HepG2 (cell line): ENCODE results near the gene BCAS1. TPM values are rescaled to one million over a fixed set of nuclear protein-coding genes. Genes with fewer than 3 reads are reported as not detected.

Experiments used
- ERF ChIP-seq: IDR thresholded peaks from 2 replicates; pipeline ENCODE4 v1.6.1; 2018; ENCODE audit warnings: missing biosample characterization, missing genetic modification reagents
- GTF2F1 ChIP-seq: fragments of 150-350 bp; IDR thresholded peaks from 2 replicates; pipeline ENCODE4 v1.6.1; 2014; ENCODE audit warnings: low read length
- HES4 ChIP-seq: sonication (generic); formaldehyde crosslinking; IDR thresholded peaks from 2 replicates; pipeline ENCODE4 v1.9.0; 2021; ENCODE audit warnings: mild to moderate bottlenecking, missing genetic modification reagents, borderline replicate concordance
- HNRNPK ChIP-seq: fragments of 200-400 bp; formaldehyde crosslinking; IDR thresholded peaks from 2 replicates; pipeline ENCODE4 v1.6.1; 2018; ENCODE audit warnings: low read length, low read depth, moderate library complexity, mild to moderate bottlenecking; ENCODE audit not compliant: poor library complexity, severe bottlenecking
- KLF11 ChIP-seq: IDR thresholded peaks from 2 replicates; pipeline ENCODE4 v1.6.1; 2016; ENCODE audit warnings: missing compliant biosample characterization
- MAX ChIP-seq: IDR thresholded peaks from 2 replicates; pipeline ENCODE4 v1.6.1; 2012; ENCODE audit warnings: inconsistent platforms
- MNT ChIP-seq: fragments of 450-650 bp; IDR thresholded peaks from 2 replicates; pipeline ENCODE4 v1.6.1; 2016
- POLR2G ChIP-seq: fragments of 200-400 bp; formaldehyde crosslinking; IDR thresholded peaks from 2 replicates; pipeline ENCODE4 v1.6.1; 2018; ENCODE audit warnings: mild to moderate bottlenecking, low read depth, low read length, moderate library complexity
- RCOR2 ChIP-seq: IDR thresholded peaks from 2 replicates; pipeline ENCODE4 v1.6.1; 2016; ENCODE audit warnings: missing biosample characterization, missing genetic modification reagents
- SRF ChIP-seq: IDR thresholded peaks from 2 replicates; pipeline ENCODE4 v1.6.1; 2011; ENCODE audit warnings: mild to moderate bottlenecking, low read depth, low read length, moderate library complexity
- STAT5B ChIP-seq: sonication (generic); formaldehyde crosslinking; IDR thresholded peaks from 2 replicates; pipeline ENCODE4 v1.4.0; 2020; ENCODE audit warnings: missing genetic modification reagents
- ZBTB7A ChIP-seq: sonication (generic); formaldehyde crosslinking; IDR thresholded peaks from 2 replicates; pipeline ENCODE4 v1.8.0; 2022; ENCODE audit warnings: mild to moderate bottlenecking, missing genetic modification reagents
- ZNF30 ChIP-seq: sonication (generic); formaldehyde crosslinking; IDR thresholded peaks from 2 replicates; pipeline ENCODE4 v1.5.0; 2020; ENCODE audit warnings: mild to moderate bottlenecking, missing genetic modification reagents
- ZNF331 ChIP-seq: sonication (generic); formaldehyde crosslinking; IDR thresholded peaks from 2 replicates; pipeline ENCODE4 v1.4.0; 2020; ENCODE audit warnings: missing genetic modification reagents
- ZNF33B ChIP-seq: sonication (generic); formaldehyde crosslinking; IDR thresholded peaks from 2 replicates; pipeline ENCODE4 v1.5.1; 2020; ENCODE audit warnings: mild to moderate bottlenecking, missing genetic modification reagents
- ZNF530 ChIP-seq: sonication (generic); formaldehyde crosslinking; IDR thresholded peaks from 2 replicates; pipeline ENCODE4 v1.5.0; 2020; ENCODE audit warnings: low read depth, mild to moderate bottlenecking, missing genetic modification reagents
- ZNF550 ChIP-seq: sonication (generic); formaldehyde crosslinking; IDR thresholded peaks from 2 replicates; pipeline ENCODE4 v1.4.0; 2020; ENCODE audit warnings: mild to moderate bottlenecking, missing genetic modification reagents, borderline replicate concordance
- ZNF569 ChIP-seq: sonication (generic); formaldehyde crosslinking; IDR thresholded peaks from 2 replicates; pipeline ENCODE4 v1.5.0; 2020; ENCODE audit warnings: mild to moderate bottlenecking, missing genetic modification reagents, moderate library complexity, borderline replicate concordance
- ZNF607 ChIP-seq: sonication (generic); formaldehyde crosslinking; IDR thresholded peaks from 2 replicates; pipeline ENCODE4 v1.5.1; 2020; ENCODE audit warnings: missing genetic modification reagents, mild to moderate bottlenecking, borderline replicate concordance
- ZNF644 ChIP-seq: IDR thresholded peaks from 2 replicates; pipeline ENCODE4 v1.6.1; 2016; ENCODE audit warnings: low read depth
- ZZZ3 ChIP-seq: sonication (generic); formaldehyde crosslinking; IDR thresholded peaks from 2 replicates; pipeline ENCODE4 v1.4.0; 2020; ENCODE audit warnings: missing genetic modification reagents, mild to moderate bottlenecking, borderline replicate concordance
- polyA plus RNA-seq, 8 experiments: library from polyadenylated mRNA; depleted of rRNA in 3 of 8; stranded (reverse) in 7 of 8; unstranded in 1 of 8; fragments of >200 nt; fragmentation: Illumina TruSeq in 4 of 8; extraction: Trizol in 4 of 8; gene quantifications; 2 replicates each; pipeline versions ENCODE4 v1.2.1 to v1.2.3, GENCODE V29; 2011 to 2016; ENCODE audit warnings: low read depth in 4 of 8, missing spikeins in 1 of 8, mixed read lengths in 1 of 8; ENCODE audit not compliant: insufficient read depth in 1 of 8
- total RNA-seq, 5 experiments: library from RNA; depleted of rRNA; stranded (reverse); fragments of >200 nt; fragmentation: Illumina TruSeq; extraction: Trizol; gene quantifications; 2 replicates each; pipeline ENCODE4 v1.2.3, GENCODE V29; 2016; ENCODE audit warnings: low read depth in 1 of 5
- TF ChIP-seq, protein P1 (sequence below): sonication (generic); formaldehyde crosslinking; IDR thresholded peaks from 2 replicates; pipeline ENCODE4 v1.5.0; 2020; ENCODE audit warnings: missing genetic modification reagents
- TF ChIP-seq, protein P2 (sequence below): sonication (generic); formaldehyde crosslinking; IDR thresholded peaks from 2 replicates; pipeline ENCODE4 v1.5.0; 2020; ENCODE audit warnings: mild to moderate bottlenecking, missing genetic modification reagents
- TF ChIP-seq, protein P3 (sequence below): sonication (generic); formaldehyde crosslinking; IDR thresholded peaks from 2 replicates; pipeline ENCODE4 v1.4.0; 2020; ENCODE audit warnings: low read depth, mild to moderate bottlenecking, missing genetic modification reagents

The BCAS1 gene
- total and polyA plus RNA-seq, 2 of the 13 experiments (the other 11 are each of a cell fraction or from before 2014, with no cell fraction given) = 0.55 to 0.91 TPM

- TF ChIP-seq GTF2F1 (no peak), ZNF644 (CRISPR knock-in tag) (peak; percentile 57; the same call in 1 of the 2 replicates), ZZZ3 (CRISPR knock-in tag) (peak; percentile 54; the same call in 1 of the 2 replicates), MAX (peak; percentile 66), MNT (no peak), ZNF33B (CRISPR knock-in tag) (0 out of 2 replicates have a peak, but pooled peaks have one; percentile 26), ZBTB7A (CRISPR knock-in tag) (peak; percentile 76; the same call in 1 of the 2 replicates), ZNF607 (no peak; the same call in 1 of the 2 replicates), ERF (peak; percentile 64; the same call in 1 of the 2 replicates), POLR2G (0 out of 2 replicates have a peak, but pooled peaks have one; percentile 23), RCOR2 (CRISPR knock-in tag) (peak; percentile 98), ZNF331 (CRISPR knock-in tag) (peak; percentile 81), ZNF550 (CRISPR knock-in tag) (0 out of 2 replicates have a peak, but pooled peaks have one; percentile 54), SRF (no peak), HNRNPK (no peak), ZNF30 (CRISPR knock-in tag) (no peak), KLF11 (CRISPR knock-in tag) (0 out of 2 replicates have a peak, but pooled peaks have one; percentile 42), HES4 (no peak), STAT5B (CRISPR knock-in tag) (no peak), ZNF530 (CRISPR knock-in tag) (no peak), ZNF569 (CRISPR knock-in tag) (no peak)
- TF ChIP-seq, protein P1, sequence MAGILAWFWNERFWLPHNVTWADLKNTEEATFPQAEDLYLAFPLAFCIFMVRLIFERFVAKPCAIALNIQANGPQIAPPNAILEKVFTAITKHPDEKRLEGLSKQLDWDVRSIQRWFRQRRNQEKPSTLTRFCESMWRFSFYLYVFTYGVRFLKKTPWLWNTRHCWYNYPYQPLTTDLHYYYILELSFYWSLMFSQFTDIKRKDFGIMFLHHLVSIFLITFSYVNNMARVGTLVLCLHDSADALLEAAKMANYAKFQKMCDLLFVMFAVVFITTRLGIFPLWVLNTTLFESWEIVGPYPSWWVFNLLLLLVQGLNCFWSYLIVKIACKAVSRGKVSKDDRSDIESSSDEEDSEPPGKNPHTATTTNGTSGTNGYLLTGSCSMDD = no peak
- TF ChIP-seq, protein P2, sequence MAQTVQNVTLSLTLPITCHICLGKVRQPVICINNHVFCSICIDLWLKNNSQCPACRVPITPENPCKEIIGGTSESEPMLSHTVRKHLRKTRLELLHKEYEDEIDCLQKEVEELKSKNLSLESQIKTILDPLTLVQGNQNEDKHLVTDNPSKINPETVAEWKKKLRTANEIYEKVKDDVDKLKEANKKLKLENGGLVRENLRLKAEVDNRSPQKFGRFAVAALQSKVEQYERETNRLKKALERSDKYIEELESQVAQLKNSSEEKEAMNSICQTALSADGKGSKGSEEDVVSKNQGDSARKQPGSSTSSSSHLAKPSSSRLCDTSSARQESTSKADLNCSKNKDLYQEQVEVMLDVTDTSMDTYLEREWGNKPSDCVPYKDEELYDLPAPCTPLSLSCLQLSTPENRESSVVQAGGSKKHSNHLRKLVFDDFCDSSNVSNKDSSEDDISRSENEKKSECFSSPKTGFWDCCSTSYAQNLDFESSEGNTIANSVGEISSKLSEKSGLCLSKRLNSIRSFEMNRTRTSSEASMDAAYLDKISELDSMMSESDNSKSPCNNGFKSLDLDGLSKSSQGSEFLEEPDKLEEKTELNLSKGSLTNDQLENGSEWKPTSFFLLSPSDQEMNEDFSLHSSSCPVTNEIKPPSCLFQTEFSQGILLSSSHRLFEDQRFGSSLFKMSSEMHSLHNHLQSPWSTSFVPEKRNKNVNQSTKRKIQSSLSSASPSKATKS (CRISPR knock-in tag) = no peak
- TF ChIP-seq, protein P3, sequence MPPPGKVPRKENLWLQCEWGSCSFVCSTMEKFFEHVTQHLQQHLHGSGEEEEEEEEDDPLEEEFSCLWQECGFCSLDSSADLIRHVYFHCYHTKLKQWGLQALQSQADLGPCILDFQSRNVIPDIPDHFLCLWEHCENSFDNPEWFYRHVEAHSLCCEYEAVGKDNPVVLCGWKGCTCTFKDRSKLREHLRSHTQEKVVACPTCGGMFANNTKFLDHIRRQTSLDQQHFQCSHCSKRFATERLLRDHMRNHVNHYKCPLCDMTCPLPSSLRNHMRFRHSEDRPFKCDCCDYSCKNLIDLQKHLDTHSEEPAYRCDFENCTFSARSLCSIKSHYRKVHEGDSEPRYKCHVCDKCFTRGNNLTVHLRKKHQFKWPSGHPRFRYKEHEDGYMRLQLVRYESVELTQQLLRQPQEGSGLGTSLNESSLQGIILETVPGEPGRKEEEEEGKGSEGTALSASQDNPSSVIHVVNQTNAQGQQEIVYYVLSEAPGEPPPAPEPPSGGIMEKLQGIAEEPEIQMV (CRISPR knock-in tag) = peak; percentile 53; the same call in 1 of the 2 replicates
Measured at GRCh38 chr20:54070187-54070987, at the start of gene BCAS1 (continued).
